ENCODE data around the gene AQP1. TPM values are rescaled to one million over a fixed set of nuclear protein-coding genes. Genes with fewer than 3 reads are reported as not detected.
A peak's percentile ranks its signal among the peaks of the same experiment; 100 is the strongest.

AQP1 gene
- total RNA-seq, 4 donors from 2014 or later, result 48.7 to 231 (median 134) TPM

GRCh38 chr7:30904561-30904960 lies 7.1 kb upstream of the AQP1 start:
- no peaks in the 10 kb centered on the region for H3K9me3 ChIP-seq
- intact Hi-C loops (cut with DNase I), result no loop called here
- H3K4me1 ChIP-seq, result peaks cover 9 to 31% of the 10 kb centered on the region in 2 donors
- no peak for DNase-seq
- H3K27me3 ChIP-seq, result no peaks in the 10 kb centered on the region
- H3K4me3 ChIP-seq (replicated peaks in 1 of 3), result no peak overlapping the region
- H3K36me3 ChIP-seq, result no peaks in the 10 kb centered on the region
- H3K27ac ChIP-seq, result no peak overlapping the region
- 89 to 94% methylated on average over 8 to 9 of the region's 9 CpGs for WGBS, 2 donors
- TF ChIP-seq CTCF (IDR thresholded peaks at IDR 0.05) (no peak), POLR2A (IDR thresholded peaks at IDR 0.05) (no peak)

- DNase-seq, result no peak
- TF ChIP-seq CTCF (IDR thresholded peaks at IDR 0.05), result no peak
- TF ChIP-seq POLR2A (IDR thresholded peaks at IDR 0.05), result no peak
- Histone ChIP-seq H3K4me3 (replicated peaks in 1 of 3) (no peak overlapping the region), H3K36me3 (no peaks in the 10 kb centered on the region), H3K27ac (no peak overlapping the region), H3K4me1 (peaks cover 9 to 37% of the 10 kb centered on the region in 2 donors), H3K27me3 (no peaks in the 10 kb centered on the region), H3K9me3 (no peaks in the 10 kb centered on the region)
- intact Hi-C loops (cut with DNase I), result no loop called here
- 79 to 85% methylated on average over 11 to 15 of the region's 15 CpGs for WGBS, 2 donors
Measured at GRCh38 chr7:30905078-30906012, 6.3 kb upstream of the AQP1 start.

GRCh38 chr7:30906014-30906413 lies 5.6 kb upstream of the AQP1 start:
- no peak overlapping the region for H3K27ac ChIP-seq
- peaks cover 9 to 44% of the 10 kb centered on the region in 2 donors for H3K4me1 ChIP-seq
- DNase-seq, result peak in 1 of 2 donors; percentile 19
- intact Hi-C loops (cut with DNase I), result no loop called here
- no peaks in the 10 kb centered on the region for H3K9me3 ChIP-seq
- no peaks in the 10 kb centered on the region for H3K27me3 ChIP-seq
- H3K36me3 ChIP-seq, result no peaks in the 10 kb centered on the region
- TF ChIP-seq POLR2A (IDR thresholded peaks at IDR 0.05) (no peak), CTCF (IDR thresholded peaks at IDR 0.05) (no peak)
- 40 to 63% methylated on average over 1 to 7 of the region's 7 CpGs for WGBS, 2 donors
- no peak overlapping the region for H3K4me3 ChIP-seq (replicated peaks in 1 of 3)

- TF ChIP-seq POLR2A (IDR thresholded peaks at IDR 0.05) (no peak), CTCF (IDR thresholded peaks at IDR 0.05) (no peak)
- intact Hi-C loops (cut with DNase I), result no loop called here
Measured at GRCh38 chr7:30906515-30907240, 5.0 kb upstream of the AQP1 start.

More at GRCh38 chr7:30906515-30907240, 5.0 kb upstream of the AQP1 start:
- no peak for DNase-seq
- Histone ChIP-seq H3K27me3 (no peaks in the 10 kb centered on the region), H3K4me3 (replicated peaks in 1 of 3) (no peak overlapping the region), H3K4me1 (peaks cover 9 to 48% of the 10 kb centered on the region in 2 donors), H3K36me3 (no peaks in the 10 kb centered on the region), H3K9me3 (no peaks in the 10 kb centered on the region), H3K27ac (peak overlapping the region in 1 of 3 donors; percentile 36)
- 81 to 89% methylated on average over 9 to 11 of the region's 11 CpGs for WGBS, 2 donors

Measured in thyroid gland (tissue), 4 donors.